ENCODE data around the gene PPP1R7.

DNA sequence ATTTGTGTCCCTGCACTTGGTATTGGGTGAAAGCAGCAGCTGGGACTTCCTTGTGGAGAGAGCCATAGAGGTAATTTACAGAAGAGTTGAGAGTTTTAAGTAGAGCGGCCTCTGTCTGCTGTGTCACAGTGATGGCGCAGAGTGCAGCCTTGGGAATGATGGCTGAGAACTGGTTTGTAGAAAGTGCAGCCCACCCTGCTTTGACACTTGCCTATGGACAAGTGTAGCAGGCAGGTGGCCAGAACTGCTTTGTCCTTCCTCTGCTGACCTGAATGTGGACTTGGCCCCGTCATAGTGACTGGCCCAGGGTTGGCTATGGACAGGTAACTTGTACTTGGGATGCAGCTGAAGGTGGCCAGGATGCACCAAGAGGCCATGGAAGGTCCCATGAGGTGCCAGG, 31.9 kb downstream of the PPP1R7 start:
- TF ChIP-seq POLR2A (IDR thresholded peaks at IDR 0.05; ENCODE audit: low read depth) (no peak), CTCF (IDR thresholded peaks at IDR 0.05) (no peak), EP300 (IDR thresholded peaks at IDR 0.05) (no peak), POLR2AphosphoS5 (IDR thresholded peaks at IDR 0.05) (no peak)

All from esophagus muscularis mucosa (tissue), 4 donors.